HepG2 (cell line): ENCODE measurements around the gene RREB1. TPM values are rescaled to one million over a fixed set of nuclear protein-coding genes. Genes with fewer than 3 reads are reported as not detected.

ENCODE experiments used
- BHLHE40 ChIP-seq: IDR thresholded peaks from 2 replicates; pipeline ENCODE4 v1.6.1; 2011; ENCODE audit warnings: low read length, improper control_type of control experiment
- ETS1 ChIP-seq: sonication (generic); formaldehyde crosslinking; IDR thresholded peaks from 2 replicates; pipeline ENCODE4 v1.4.0; 2020; ENCODE audit warnings: missing genetic modification reagents
- HNF4G ChIP-seq, 2 experiments: sonication (generic) in 1 of 2; formaldehyde crosslinking in 1 of 2; IDR thresholded peaks; 2 replicates each; pipeline versions ENCODE4 v1.4.0 to v1.6.1; 2011 to 2020; ENCODE audit warnings: borderline replicate concordance in 2 of 2, low read depth in 2 of 2, mild to moderate bottlenecking in 2 of 2, low read length in 1 of 2, missing genetic modification reagents in 1 of 2, moderate library complexity in 1 of 2
- HNRNPL ChIP-seq: fragments of 200-400 bp; formaldehyde crosslinking; IDR thresholded peaks from 2 replicates; pipeline ENCODE4 v1.6.1; 2017; ENCODE audit warnings: mild to moderate bottlenecking, low read depth, low read length
- HOXD1 ChIP-seq: sonication (generic); formaldehyde crosslinking; IDR thresholded peaks from 2 replicates; pipeline ENCODE4 v1.5.0; 2020; ENCODE audit warnings: missing genetic modification reagents
- MEF2D ChIP-seq: sonication (generic); formaldehyde crosslinking; IDR thresholded peaks from 2 replicates; pipeline ENCODE4 v1.5.1; 2020; ENCODE audit warnings: mild to moderate bottlenecking, missing genetic modification reagents
- MTA3 ChIP-seq: sonication (generic); formaldehyde crosslinking; IDR thresholded peaks from 2 replicates; pipeline ENCODE4 v1.4.0; 2020; ENCODE audit warnings: missing genetic modification reagents
- NFATC3 ChIP-seq: sonication (generic); formaldehyde crosslinking; IDR thresholded peaks from 2 replicates; pipeline ENCODE4 v1.5.1; 2020; ENCODE audit warnings: mild to moderate bottlenecking, missing genetic modification reagents
- PRMT3 ChIP-seq: sonication (generic); formaldehyde crosslinking; IDR thresholded peaks from 2 replicates; pipeline ENCODE4 v1.8.1; 2022; ENCODE audit warnings: low read depth, mild to moderate bottlenecking, moderate library complexity, missing genetic modification reagents, borderline replicate concordance
- SPEN ChIP-seq: sonication (generic); formaldehyde crosslinking; IDR thresholded peaks from 2 replicates; pipeline ENCODE4 v1.5.1; 2020; ENCODE audit warnings: low read depth, mild to moderate bottlenecking, missing genetic modification reagents
- THAP11 ChIP-seq: IDR thresholded peaks from 2 replicates; pipeline ENCODE4 v1.6.1; 2016; ENCODE audit warnings: missing biosample characterization, missing genetic modification reagents
- THAP7 ChIP-seq: sonication (generic); formaldehyde crosslinking; IDR thresholded peaks from 2 replicates; pipeline ENCODE4 v1.8.1; 2023; ENCODE audit warnings: mild to moderate bottlenecking, missing genetic modification reagents
- THRA ChIP-seq: sonication (generic); formaldehyde crosslinking; IDR thresholded peaks from 2 replicates; pipeline ENCODE4 v1.4.0; 2020; ENCODE audit warnings: missing genetic modification reagents, borderline replicate concordance
- WIZ ChIP-seq: sonication (generic); formaldehyde crosslinking; IDR thresholded peaks from 2 replicates; pipeline ENCODE4 v1.5.1; 2020; ENCODE audit warnings: mild to moderate bottlenecking, missing genetic modification reagents
- YY1 ChIP-seq: IDR thresholded peaks from 2 replicates; pipeline ENCODE4 v1.6.1; 2011; ENCODE audit warnings: low read length, low read depth, moderate library complexity, mild to moderate bottlenecking; ENCODE audit not compliant: insufficient read depth, insufficient replicate concordance
- ZBED4 ChIP-seq: sonication (generic); formaldehyde crosslinking; IDR thresholded peaks from 2 replicates; pipeline ENCODE4 v1.4.0; 2020; ENCODE audit warnings: missing genetic modification reagents, borderline replicate concordance
- ZNF33B ChIP-seq: sonication (generic); formaldehyde crosslinking; IDR thresholded peaks from 2 replicates; pipeline ENCODE4 v1.5.1; 2020; ENCODE audit warnings: mild to moderate bottlenecking, missing genetic modification reagents
- ZNF343 ChIP-seq: sonication (generic); formaldehyde crosslinking; IDR thresholded peaks from 2 replicates; pipeline ENCODE4 v1.4.0; 2020; ENCODE audit warnings: mild to moderate bottlenecking, missing genetic modification reagents
- ZNF446 ChIP-seq: sonication (generic); formaldehyde crosslinking; IDR thresholded peaks from 2 replicates; pipeline ENCODE4 v1.5.0; 2020; ENCODE audit warnings: mild to moderate bottlenecking, missing genetic modification reagents
- ZNF616 ChIP-seq: sonication (generic); formaldehyde crosslinking; IDR thresholded peaks from 2 replicates; pipeline ENCODE4 v1.5.0; 2020; ENCODE audit warnings: low read depth, mild to moderate bottlenecking, missing genetic modification reagents
- ZNF652 ChIP-seq: IDR thresholded peaks from 2 replicates; pipeline ENCODE4 v1.6.1; 2016; ENCODE audit warnings: low read depth, borderline replicate concordance
- ZSCAN29 ChIP-seq: sonication (generic); formaldehyde crosslinking; conservative IDR thresholded peaks from 2 replicates; pipeline ENCODE4 v1.4.0; 2020; ENCODE audit warnings: mild to moderate bottlenecking, missing genetic modification reagents
- polyA plus RNA-seq, 8 experiments: library from polyadenylated mRNA; depleted of rRNA in 3 of 8; stranded (reverse) in 7 of 8; unstranded in 1 of 8; fragments of >200 nt; fragmentation: Illumina TruSeq in 4 of 8; extraction: Trizol in 4 of 8; gene quantifications; 2 replicates each; pipeline versions ENCODE4 v1.2.1 to v1.2.3, GENCODE V29; 2011 to 2016; ENCODE audit warnings: low read depth in 4 of 8, missing spikeins in 1 of 8, mixed read lengths in 1 of 8; ENCODE audit not compliant: insufficient read depth in 1 of 8
- total RNA-seq, 5 experiments: library from RNA; depleted of rRNA; stranded (reverse); fragments of >200 nt; fragmentation: Illumina TruSeq; extraction: Trizol; gene quantifications; 2 replicates each; pipeline ENCODE4 v1.2.3, GENCODE V29; 2016; ENCODE audit warnings: low read depth in 1 of 5

Gene RREB1
- total and polyA plus RNA-seq, 2 of the 13 experiments (the other 11 are each of a cell fraction or from before 2014, with no cell fraction given): 6.1 to 23.2 TPM

GRCh38 chr6:7140631-7141378, 33.0 kb downstream of the RREB1 start (continued):
- TF ChIP-seq ZNF616 (no peak; the same call in 1 of the 2 replicates), THAP7 (CRISPR knock-in tag) (peak; percentile 89; the same call in 1 of the 2 replicates), THAP11 (CRISPR knock-in tag) (no peak; the same call in 1 of the 2 replicates), HNF4G (IDR thresholded peaks at IDR 0.05; ENCODE audit: borderline replicate concordance, low read depth, low read length) (no peak; the same call in 1 of the 2 replicates), HNF4G (CRISPR knock-in tag; IDR thresholded peaks at IDR 0.05; ENCODE audit: borderline replicate concordance, low read depth) (0 out of 2 replicates have a peak, but pooled peaks have one; percentile 29), ZNF652 (CRISPR knock-in tag) (no peak), PRMT3 (CRISPR knock-in tag) (no peak; the same call in none of the 2 replicates), SPEN (CRISPR knock-in tag) (peak; percentile 57; the same call in 1 of the 2 replicates), ZNF446 (CRISPR knock-in tag) (peak; percentile 86), ETS1 (CRISPR knock-in tag) (no peak), MEF2D (CRISPR knock-in tag) (peak; percentile 52; the same call in 1 of the 2 replicates), MTA3 (CRISPR knock-in tag) (no peak), ZNF343 (CRISPR knock-in tag) (no peak), HNRNPL (no peak; the same call in none of the 2 replicates), ZNF33B (CRISPR knock-in tag) (peak; percentile 96; the same call in 1 of the 2 replicates), BHLHE40 (no peak; the same call in 1 of the 2 replicates), YY1 (peak; percentile 86), NFATC3 (CRISPR knock-in tag) (no peak; the same call in 1 of the 2 replicates), ZSCAN29 (CRISPR knock-in tag) (peak; percentile 87), ZBED4 (CRISPR knock-in tag) (no peak; the same call in 1 of the 2 replicates), THRA (CRISPR knock-in tag) (0 out of 2 replicates have a peak, but pooled peaks have one; percentile 41), HOXD1 (CRISPR knock-in tag) (peak; percentile 92), WIZ (CRISPR knock-in tag) (no peak)
